ENCODE measurements around the gene S100A1.
"Not testable (repeated sequence)": the region's sequence is repeated elsewhere in the genome, so short reads cannot be mapped to it uniquely, and the experiment has no call there.

S100A1 gene

GRCh38 chr1:153631047-153632022, 3.1 kb downstream of the S100A1 start:
- peak; percentile 18 for DNase-seq (ENCODE audit: low spot score)

GRCh38 chr1:153633161-153633753, 5.0 kb downstream of the S100A1 start:
- no peak for DNase-seq (ENCODE audit: low spot score)

- DNase-seq (ENCODE audit: low spot score), result peak; percentile 99
Observed at GRCh38 chr1:153633754-153634665, 5.8 kb downstream of the S100A1 start, which contains the start of gene CHTOP. TSS of gene CHTOP (plus strand) at chr1:153634066. CDS start at chr1:153636589, 2,523 bp downstream.

GRCh38 chr1:153635872-153636271, 7.6 kb downstream of the S100A1 start:
- no peak for DNase-seq (ENCODE audit: low spot score)

GRCh38 chr1:153636312-153636711, 8.1 kb downstream of the S100A1 start:
- no peak for DNase-seq (ENCODE audit: low spot score)

- no peak for DNase-seq (ENCODE audit: low spot score)
Observed at GRCh38 chr1:153638261-153638660, 10.0 kb downstream of the S100A1 start.

GRCh38 chr1:153639280-153639679, 11.0 kb downstream of the S100A1 start:
- DNase-seq (ENCODE audit: low spot score), result no peak

- not testable (repeated sequence) for DNase-seq (ENCODE audit: low spot score)
Observed at GRCh38 chr1:153640213-153640612, 12.0 kb downstream of the S100A1 start.

- no peak for DNase-seq (ENCODE audit: low spot score)
Observed at GRCh38 chr1:153640861-153641260, 12.6 kb downstream of the S100A1 start.

GRCh38 chr1:153642161-153642560, 13.9 kb downstream of the S100A1 start:
- no peak for DNase-seq (ENCODE audit: low spot score)

GRCh38 chr1:153643100-153643499, 14.9 kb downstream of the S100A1 start:
- no peak for DNase-seq (ENCODE audit: low spot score)

GRCh38 chr1:153643816-153644215, 15.6 kb downstream of the S100A1 start:
- DNase-seq (ENCODE audit: low spot score), result no peak

GRCh38 chr1:153646672-153647345, 18.6 kb downstream of the S100A1 start:
- DNase-seq (ENCODE audit: low spot score), result no peak

- peak; percentile 13 for DNase-seq (ENCODE audit: low spot score)
Observed at GRCh38 chr1:153647346-153647714, 19.1 kb downstream of the S100A1 start.

- DNase-seq (ENCODE audit: low spot score), result peak; percentile 40
Observed at GRCh38 chr1:153648000-153648643, 19.9 kb downstream of the S100A1 start.

GRCh38 chr1:153649137-153649862, 21.1 kb downstream of the S100A1 start:
- DNase-seq (ENCODE audit: low spot score), result no peak

- DNase-seq (ENCODE audit: low spot score), result no peak
Observed at GRCh38 chr1:153649863-153650235, 21.6 kb downstream of the S100A1 start.

GRCh38 chr1:153651771-153652170, 23.5 kb downstream of the S100A1 start:
- no peak for DNase-seq (ENCODE audit: low spot score)

- peak; percentile 91 for DNase-seq (ENCODE audit: low spot score)
Observed at GRCh38 chr1:153652805-153653500, 24.7 kb downstream of the S100A1 start.

- no peak for DNase-seq (ENCODE audit: low spot score)
Observed at GRCh38 chr1:153655333-153655732, 27.1 kb downstream of the S100A1 start.

Data from kidney tubule cell (primary cell).